Measurements from ENCODE around the gene KRT72.

The KRT72 gene

GRCh38 chr12:52645120-52645761 lies 44.0 kb upstream of the KRT72 start:
- TF ChIP-seq CTCF (IDR thresholded peaks at IDR 0.05) (no peak), ZFX (IDR thresholded peaks at IDR 0.05; ENCODE audit: borderline replicate concordance) (no peak)
- H3K27ac ChIP-seq = no peak overlapping the region

GRCh38 chr12:52644078-52644415 lies 42.8 kb upstream of the KRT72 start:
- TF ChIP-seq CTCF (IDR thresholded peaks at IDR 0.05) (no peak), ZFX (IDR thresholded peaks at IDR 0.05; ENCODE audit: borderline replicate concordance) (no peak)
- no peak overlapping the region for H3K27ac ChIP-seq

GRCh38 chr12:52643233-52644077 lies 42.2 kb upstream of the KRT72 start:
- TF ChIP-seq ZFX (IDR thresholded peaks at IDR 0.05; ENCODE audit: borderline replicate concordance) (no peak), CTCF (IDR thresholded peaks at IDR 0.05) (no peak)
- H3K27ac ChIP-seq = no peak overlapping the region

- TF ChIP-seq ZFX (IDR thresholded peaks at IDR 0.05; ENCODE audit: borderline replicate concordance) = no peak
- TF ChIP-seq CTCF (IDR thresholded peaks at IDR 0.05) = no peak
- no peak overlapping the region for H3K27ac ChIP-seq
Measured at GRCh38 chr12:52641468-52641867, 40.2 kb upstream of the KRT72 start.

GRCh38 chr12:52637299-52637698 lies 36.0 kb upstream of the KRT72 start:
- no peak for TF ChIP-seq CTCF (IDR thresholded peaks at IDR 0.05)
- no peak for TF ChIP-seq ZFX (IDR thresholded peaks at IDR 0.05; ENCODE audit: borderline replicate concordance)
- H3K27ac ChIP-seq = no peak overlapping the region

- H3K27ac ChIP-seq = no peak overlapping the region
- TF ChIP-seq CTCF (IDR thresholded peaks at IDR 0.05) (no peak), ZFX (IDR thresholded peaks at IDR 0.05; ENCODE audit: borderline replicate concordance) (no peak)
Measured at GRCh38 chr12:52636592-52637258, 35.5 kb upstream of the KRT72 start.

GRCh38 chr12:52636189-52636588 lies 34.9 kb upstream of the KRT72 start:
- TF ChIP-seq ZFX (IDR thresholded peaks at IDR 0.05; ENCODE audit: borderline replicate concordance) (no peak), CTCF (IDR thresholded peaks at IDR 0.05) (no peak)
- H3K27ac ChIP-seq = no peak overlapping the region
